ENCODE measurements around the gene DMD.

DNA sequence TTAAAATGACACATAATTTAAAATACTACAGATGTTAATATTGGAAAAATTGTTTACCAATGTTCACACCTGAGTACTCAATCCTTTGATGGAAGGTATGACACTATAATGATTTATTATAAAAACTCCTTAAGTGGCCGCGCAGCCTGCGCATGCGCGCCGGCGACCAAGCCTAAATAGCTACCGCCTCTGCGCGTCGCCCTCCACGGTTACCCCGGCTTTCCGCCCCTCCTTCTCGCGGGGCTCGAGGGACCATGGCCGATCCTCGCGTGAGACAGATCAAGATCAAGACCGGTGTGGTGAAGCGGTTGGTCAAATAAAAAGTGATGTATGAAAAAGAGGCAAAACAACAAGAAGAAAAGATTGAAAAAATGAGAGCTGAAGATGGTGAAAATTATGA, 170.2 kb downstream of the DMD start:
- TF ChIP-seq CTCF (IDR thresholded peaks at IDR 0.05) (no peak), EZH2 (IDR thresholded peaks at IDR 0.05) (no peak), EZH2phosphoT487 (IDR thresholded peaks at IDR 0.05) (no peak)

Data from neural progenitor cell (in vitro differentiated cells).